GM21576 (cell line): ENCODE data around the gene AGTRAP.

Source experiments
- ATAC-seq: cut with Tn5 transposase; IDR thresholded peaks from one replicate; pipeline ENCODE4 v1.9.1; 2021; ENCODE audit warnings: mild to moderate bottlenecking, moderate library complexity; ENCODE audit not compliant: unreplicated experiment

Gene AGTRAP

DNA sequence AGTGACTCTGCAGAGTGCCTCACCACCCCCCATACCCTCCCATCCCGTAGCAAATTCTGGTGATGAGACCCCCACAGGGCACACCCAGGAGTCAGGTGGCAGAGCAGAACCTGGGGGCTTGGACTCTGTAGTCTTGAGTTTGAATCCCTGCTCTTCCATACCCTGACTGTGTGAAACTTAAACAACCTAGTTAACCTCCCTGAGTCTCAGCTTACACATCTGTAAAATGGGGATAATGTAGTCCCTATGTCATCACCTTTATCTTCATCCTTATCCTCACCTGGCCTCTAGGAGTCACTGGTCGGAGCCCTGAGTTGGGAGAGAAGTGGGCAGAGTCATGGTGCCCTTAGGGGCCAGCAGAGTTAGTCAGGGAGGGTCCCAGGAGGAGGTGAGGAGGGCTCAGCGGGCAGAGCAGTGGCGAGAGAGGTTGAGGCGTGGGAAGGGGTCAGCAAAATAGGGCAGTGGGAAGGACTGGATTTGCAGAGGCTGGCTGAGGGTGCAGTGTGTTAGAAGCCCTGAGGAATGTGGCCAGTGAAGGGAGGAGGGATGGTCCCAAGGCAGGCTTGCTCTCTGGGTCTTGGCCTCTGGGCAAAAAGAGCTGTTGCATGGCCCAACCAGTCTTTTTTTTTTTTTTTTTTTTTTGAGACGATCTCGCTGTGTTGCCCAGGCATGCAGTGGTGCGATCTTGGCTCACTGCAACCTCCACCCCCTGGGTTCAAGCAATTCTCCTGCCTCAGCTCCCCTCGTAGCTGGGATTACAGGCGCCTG lies 44.6 kb downstream of the AGTRAP start:
- no peak for ATAC-seq

DNA sequence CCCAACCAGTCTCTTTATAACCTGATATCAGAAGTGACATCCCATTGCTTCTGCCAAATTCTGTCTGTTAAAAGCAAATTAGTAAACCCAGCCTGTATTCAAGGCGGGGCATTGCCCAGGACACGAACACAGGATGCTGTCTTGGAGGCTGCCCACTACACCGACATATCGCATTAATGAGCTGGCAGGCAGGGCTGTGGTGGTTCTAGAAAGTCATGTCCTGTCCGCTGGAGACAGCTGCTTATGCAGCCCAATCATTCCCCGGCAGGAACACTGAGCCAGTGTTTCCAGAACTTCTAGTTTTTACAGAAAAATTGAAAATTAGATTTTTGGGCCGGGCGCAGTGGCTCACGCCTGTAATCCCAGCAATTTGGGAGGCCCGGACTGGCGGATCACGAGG lies 45.4 kb downstream of the AGTRAP start:
- no peak for ATAC-seq

DNA sequence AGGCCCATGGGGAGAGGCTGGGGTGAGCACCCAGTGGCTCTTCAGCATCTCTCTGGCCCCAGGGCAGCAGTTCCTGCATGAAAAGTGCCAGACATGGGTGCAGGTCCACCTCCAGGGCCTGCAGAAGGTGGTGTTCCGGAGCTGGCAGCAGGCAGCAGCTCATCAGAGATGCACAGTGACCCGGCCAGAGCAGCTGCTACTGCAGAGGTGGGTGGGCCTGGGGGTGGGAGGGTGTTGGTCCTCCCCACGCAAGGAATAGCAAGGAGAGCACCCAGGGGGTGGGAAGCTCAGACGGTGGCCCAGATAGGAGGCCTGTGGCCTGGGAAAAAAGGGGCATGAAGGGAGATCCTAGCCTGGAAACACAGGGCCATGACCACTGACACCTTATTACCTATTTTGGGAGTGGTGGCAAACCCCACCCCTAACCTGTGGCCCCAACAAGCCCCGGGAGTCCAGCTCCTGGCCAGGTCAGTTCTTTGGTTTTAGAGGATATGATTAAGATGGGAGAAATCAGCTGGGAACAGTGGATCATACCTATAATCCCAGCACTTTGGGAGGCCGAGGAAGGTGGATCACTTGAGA lies 46.3 kb downstream of the AGTRAP start:
- no peak for ATAC-seq

DNA sequence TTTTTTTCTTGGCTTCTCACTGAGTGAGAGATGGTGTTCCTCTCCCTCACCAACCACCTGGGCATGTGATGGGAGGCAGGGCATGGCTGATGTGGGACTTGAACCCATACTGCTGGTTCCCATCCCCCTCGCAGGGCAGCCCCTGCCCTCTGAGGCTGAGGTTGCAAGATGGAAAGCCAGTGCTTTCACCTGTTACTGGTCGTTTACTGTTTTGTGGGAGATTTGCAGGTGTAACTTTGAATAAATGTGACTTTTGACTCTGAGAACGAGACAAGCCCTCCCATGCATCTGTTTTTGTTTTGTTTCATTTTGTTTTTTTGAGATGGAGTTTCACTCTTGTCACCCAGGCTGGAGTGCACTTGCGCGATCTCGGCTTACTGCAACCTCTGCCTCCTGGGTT lies 47.6 kb downstream of the AGTRAP start:
- ATAC-seq: no peak

DNA sequence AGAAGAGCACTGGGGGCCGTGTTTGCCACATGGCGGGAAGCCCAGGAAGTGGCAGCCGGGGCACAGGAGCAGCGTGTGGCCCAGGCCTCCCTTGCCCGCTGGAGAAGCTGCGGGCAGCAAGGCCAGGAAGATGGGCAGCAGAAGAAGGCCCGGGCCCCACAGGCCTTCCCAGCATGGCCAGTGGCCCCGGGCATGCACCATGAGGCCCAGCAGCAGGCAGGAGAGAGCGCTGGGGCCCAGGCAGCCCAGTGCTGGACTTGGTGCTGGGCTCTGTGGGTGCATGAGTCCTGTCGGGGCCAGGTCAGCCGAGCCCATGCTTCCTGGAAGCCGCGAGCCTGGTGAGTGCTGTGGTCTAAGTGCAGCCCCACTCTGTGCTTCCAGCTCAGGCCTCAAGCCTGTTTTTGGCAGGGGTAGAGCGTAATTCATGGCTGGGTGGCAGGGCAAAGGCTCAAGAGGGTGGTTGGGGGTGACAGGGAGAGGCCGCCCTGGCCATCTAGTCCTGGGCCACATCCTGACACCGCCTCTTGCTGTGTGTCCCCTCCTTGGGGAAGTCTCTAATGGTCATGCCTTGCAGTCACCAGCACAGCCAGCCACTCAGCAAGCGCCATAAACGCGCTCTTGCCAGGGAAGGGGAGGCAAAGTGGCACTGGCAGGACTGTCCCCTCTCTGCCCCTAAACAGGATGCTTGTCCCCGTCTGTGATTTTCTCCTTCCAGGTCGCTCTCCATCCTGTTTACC lies 48.5 kb downstream of the AGTRAP start:
- no peak for ATAC-seq

DNA sequence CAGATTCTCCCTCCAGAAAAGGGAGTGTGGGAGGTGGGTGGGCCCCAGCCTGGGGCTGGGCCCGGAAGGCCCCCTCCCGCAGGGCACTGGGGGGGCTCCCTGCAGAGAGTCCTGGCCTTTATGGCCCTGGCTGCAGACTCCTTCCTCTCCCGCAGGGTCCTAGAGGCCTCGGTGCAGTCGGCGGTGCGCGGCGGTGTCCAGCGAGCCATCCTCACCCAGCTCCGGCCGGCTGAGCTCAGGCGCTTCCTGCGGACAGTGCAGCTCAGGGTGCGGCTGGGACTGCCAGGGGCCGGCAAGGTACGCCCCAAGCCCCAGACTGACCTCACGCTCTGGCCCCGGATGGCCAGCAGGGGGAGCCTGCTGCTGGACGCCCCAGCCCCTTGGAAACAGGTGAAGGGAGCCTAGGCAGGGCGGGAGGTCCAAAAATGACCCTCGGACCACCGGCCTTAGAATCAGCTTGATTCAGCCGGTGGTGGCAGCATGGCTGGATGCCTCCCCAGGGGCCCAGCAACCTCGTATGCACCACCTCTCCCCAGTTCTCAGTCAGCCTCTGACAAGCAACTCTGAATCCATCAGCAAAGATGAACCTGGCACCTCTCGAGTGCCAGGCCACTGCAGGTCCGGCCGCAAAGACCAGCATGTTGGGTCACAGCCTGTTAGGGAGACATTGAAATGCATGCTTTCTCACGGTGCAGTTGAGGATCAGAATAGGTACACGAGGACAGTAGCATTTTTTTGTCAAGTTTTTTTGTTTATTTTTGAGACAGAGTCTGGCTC lies 49.2 kb downstream of the AGTRAP start:
- ATAC-seq: no peak

DNA sequence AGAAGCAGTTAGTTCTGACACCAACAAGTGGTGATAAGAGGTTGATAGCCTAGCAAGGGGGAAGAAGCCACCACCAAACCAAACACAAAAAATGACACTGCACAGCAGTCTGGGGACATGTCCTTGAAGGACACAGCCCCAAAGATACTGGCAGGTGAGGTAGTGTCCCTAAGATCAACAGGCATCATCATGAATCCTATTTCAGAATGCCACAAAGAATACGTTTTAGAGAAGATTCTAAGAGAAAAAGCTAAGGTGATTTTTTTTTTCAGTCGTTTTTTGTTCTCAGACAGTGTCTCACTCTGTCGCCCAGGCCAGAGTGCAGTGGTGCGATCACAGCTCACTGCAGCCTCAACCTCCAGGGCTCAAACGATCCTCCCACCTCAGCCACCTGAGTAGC lies 50.2 kb downstream of the AGTRAP start:
- ATAC-seq: no peak

DNA sequence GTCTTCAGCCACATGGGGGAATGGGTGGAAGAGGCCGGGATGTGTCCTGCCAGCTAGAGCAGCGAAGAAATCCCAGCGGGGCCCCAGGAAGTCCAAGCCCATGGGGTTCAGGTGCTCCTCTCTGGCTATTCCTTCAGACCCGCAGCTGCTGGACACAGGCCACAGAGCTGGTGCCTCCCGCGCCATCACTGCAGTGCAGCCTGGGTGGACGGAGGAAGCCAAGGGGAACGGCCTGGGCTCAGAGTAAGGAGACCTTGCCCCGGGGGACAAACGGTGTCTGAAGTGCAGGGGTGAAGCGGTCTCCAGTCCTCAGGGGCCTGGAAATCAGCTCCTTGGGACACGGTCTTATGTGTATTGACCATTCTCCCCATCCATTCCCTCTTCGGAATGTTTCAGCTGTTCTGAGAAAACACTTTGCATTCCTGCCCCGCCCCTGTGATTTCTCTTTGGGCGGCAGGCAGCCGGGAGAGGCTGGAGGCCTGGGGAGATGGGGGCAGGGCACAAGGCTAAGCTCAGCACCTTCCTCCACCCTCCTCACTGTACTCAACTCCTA lies 51.4 kb downstream of the AGTRAP start:
- ATAC-seq: no peak

DNA sequence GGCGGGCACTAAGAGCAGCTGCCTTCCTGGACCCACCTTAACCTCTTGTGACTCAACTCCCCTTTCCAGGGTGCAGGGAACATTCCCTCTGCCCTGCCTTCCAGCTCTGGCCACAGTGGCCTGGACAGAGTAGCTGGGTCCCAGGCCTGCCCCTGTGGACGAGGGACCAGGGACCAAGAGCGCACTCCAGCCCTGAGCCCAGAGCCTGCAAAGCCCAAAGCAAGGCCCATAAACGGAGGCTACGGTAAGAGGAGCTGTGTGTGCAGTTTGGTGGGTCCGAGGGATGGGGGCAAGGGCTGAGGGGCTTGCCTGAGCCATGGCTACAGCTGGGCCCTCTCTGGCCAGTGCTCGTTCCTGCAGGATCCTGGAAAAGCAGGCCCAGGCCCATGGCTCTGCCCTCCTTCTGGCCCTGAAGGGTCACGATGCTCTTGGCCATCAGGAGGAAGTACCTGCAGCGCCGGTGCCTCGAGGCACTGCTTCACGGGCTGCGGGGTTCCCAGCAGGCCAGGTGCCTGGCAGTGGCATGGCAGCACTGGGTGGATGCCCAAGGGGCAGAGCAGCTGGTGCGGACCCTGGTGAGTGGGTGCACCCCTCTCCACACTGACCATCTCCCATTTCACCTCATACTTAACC lies 52.0 kb downstream of the AGTRAP start:
- no peak for ATAC-seq

DNA sequence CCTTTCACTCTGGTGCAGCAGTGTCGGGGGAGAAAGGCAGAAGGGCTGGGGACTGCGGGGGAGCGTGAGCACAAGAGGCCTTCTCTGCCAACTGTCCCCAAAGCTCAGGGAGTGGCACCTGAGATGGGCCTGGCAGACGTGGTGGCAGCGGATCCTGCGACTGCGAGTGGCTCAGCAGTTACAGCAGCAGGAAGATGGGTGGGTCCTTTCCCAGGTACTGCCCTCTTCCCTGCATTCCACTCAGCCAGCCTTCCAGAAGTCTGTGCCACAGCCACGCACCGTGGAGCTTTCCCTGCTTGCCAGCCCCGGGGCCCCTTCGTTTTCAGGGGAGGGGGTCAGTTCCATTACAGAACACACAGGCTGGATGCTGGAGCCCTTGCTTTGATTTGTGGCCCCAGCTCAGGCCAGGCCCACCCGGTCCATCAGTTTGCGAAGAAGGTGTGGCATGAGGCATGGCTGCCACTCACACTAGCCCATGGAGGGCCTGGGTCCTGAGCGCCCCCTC lies 52.7 kb downstream of the AGTRAP start:
- no peak for ATAC-seq

DNA sequence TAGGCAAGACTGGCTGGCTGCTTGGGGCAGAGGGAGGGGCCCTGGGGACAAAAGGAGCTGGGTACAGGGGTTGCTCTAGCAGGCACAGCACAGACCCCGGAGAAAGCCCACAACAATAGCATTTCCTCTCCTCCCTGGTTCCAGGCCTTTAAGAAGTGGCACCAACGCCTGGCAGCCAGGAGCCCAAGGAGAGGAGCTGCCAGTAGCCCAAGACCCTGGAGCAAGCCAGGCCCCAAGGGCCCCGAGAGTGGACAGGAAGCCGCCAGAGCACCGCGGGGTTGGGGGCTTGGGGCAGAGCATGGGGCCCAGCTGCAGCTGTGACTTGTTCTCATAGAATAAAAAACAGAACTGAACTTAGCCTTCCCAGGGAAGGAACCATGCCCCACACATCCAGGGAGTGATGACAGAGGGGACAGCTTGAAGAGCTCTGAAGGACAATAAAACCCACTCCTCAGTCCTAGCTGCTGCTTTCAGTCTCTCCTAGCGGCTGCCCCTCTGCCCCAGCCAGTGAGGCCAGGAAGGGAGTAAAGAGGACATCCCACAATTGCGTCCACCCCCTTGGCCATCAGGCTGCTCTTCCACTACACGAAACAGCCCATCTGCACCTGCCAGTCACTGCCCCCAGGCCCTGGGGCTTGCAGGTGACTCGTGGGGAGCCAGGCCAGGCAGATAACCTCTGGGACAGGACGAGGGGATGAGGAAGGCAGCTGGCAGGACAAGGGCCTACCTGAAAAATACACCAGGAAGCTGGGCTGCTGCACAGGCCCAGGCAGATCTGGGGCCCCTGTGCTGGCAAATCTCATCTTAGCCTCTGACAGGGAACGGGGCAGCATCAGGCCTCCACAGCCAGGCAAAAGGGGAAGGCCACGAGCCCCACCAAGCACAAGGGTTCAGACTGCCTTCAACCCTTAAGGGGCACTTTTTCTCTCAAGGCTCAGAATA lies 53.5 kb downstream of the AGTRAP start:
- ATAC-seq: no peak

DNA sequence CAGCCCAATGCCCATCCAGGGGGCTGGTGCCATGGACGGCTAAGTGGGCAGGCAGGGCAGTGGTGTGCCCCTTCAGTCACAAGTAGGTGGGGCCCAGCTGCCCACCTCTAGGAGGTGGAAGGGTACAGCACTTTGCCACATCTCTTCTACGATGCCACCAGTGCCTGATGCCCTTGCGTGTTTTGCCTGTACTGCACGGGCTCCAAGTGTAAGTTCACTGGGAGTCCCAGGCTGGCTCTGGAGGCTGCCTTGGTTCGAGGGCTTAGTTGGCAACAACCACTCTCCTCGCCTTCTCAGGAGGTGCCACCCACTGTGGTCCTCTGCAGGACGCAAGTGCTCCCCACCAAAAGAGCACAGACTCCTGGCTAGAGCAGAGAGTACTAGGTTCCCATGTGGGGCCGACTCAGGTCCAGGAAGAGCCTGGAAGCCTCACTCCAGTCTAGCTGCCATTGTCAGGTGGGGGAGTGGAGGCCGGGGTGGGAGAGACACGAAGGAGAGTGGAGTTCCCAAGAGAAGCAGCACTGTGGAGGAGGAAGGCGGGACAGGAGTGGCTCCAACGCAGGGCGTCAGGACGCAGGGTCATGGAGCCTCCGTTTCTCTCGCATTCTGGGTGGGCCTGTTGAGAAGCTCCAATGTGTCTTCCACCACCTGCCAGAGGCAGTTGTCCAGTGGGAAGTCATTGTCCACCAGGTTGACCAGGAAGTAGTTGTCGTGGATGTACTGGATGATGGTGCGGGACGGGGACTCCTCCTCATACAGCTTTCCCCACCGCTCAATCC lies 54.4 kb downstream of the AGTRAP start:
- no peak for ATAC-seq

DNA sequence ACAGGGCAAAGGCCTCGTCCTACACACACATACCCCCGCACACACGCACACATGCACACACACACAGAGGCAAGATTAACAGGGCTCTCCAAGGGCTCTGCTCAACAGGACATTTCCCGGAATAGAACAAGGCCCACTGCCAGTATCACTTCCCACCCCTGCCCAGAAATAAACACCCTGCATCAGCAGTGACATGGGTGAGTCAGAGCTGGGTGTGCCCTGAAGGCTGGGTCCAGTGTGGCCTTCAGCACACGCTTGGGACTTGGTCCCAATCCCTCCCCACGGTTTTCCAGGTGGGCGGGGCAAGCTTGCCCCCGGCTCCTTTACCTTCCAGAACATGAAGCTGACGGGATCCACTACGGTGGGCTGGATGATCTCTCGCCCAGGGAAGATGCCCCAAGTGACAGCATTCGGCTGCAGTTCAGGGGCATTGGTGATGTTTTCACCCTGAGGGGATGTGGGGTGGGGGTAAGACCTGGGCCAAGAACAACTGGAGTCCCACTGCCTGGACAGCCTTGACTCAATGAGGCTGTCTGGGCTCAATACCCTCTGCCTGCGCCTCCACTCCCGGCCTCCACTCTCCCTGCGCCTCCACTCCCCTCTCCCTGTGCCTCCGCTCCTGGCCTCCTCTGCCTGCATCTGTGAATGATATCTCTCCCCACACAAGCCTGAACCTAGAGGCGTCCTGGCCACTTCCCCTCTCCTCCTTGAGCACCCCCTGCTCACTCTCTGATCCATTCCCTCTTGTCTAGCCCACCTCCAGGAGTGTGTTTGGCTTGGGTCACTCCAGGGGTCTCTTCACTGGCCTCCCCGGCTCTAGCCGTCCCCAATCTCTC lies 55.2 kb downstream of the AGTRAP start:
- no peak for ATAC-seq

DNA sequence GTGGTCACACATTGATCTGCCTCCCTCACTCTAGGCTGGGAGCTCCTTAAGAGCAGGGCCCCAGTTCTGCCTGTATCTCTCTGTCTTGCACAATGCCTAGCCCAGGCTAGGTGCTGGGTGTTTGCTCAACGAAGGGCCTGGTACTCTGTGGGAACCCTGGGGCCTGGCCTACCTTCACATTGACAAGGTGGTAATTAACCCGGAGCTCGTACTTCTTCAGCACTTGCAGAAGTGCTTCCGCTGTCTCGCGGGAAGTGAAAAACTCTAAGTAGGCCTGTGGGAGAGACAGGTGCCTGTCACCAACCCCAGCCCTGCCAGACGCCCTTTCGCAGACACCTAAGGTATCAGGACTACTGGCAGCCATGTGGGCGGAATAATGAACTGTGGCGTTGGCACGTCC lies 56.2 kb downstream of the AGTRAP start:
- no peak for ATAC-seq

DNA sequence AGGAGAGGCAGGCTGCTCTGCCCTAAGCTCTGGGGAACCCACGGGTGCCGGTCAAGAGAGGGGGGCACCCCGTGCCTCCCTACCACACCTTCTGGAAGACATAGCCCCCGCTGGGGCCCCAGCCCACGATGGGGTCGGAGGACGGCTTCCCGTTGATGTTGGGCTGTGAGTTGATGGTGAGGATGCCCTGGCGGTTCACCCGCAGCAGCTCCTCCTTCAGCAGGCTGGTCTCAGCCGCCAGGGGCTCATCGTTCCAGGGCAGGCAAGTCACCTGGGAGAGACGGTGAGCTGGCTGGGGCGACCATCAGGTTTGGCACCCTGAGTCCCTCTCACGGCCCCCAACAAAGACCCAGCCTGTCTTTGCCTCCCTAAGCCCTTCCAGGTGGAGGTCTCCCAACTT lies 57.9 kb downstream of the AGTRAP start:
- ATAC-seq: no peak

DNA sequence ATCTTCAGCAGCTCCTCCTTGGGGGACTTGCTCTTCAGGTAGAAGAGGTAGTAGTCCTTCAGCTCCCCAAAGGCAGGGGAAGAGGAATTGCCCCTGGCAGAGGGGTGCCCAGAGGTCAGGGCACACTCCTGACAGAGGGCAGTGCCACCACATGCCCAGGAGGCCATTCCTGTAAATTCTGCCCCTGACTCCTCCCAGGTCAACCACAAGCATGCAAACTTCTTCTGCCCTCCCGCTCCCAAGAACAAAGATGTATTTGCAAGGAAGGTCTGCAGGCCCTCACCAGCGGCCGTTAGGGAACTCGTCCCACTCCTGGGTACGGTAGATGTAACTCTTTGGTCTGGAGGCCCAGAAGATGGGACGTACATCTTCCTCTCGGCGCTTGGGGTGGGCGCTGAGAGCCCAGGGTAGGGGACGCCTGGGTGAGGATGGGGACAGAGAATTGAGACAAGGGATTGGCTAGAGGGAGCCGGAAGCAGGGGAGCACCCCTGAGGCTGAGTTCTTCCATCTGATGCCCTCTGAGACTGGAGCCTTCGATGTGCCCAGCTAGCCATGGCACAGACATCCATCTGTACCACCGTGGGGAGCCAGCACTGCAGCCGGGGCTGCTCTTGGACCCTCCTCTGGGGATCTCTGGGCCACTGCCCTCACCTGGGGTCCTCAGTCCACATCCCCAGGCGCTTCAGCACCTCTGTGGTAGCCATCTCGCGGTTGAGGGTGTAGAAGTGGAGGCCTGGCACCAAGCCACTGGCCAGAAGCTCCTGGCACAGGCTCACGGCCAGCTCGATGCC lies 58.7 kb downstream of the AGTRAP start:
- no peak for ATAC-seq
